Neuron (in vitro differentiated cells): Measurements from ENCODE around the gene IRF2.

Experiments
- H2AFZ ChIP-seq: one replicate; pipeline ENCODE4 v1.6.1; 2013; ENCODE audit warnings: low read depth, mild to moderate bottlenecking, inconsistent platforms, low read length, moderate library complexity
- H3K27me3 ChIP-seq: one replicate; pipeline ENCODE4 v1.6.1; 2013; ENCODE audit warnings: low read length; ENCODE audit not compliant: insufficient read depth
- H3K36me3 ChIP-seq: one replicate; pipeline ENCODE4 v1.6.1; 2013; ENCODE audit warnings: low read length; ENCODE audit not compliant: insufficient read depth
- H3K4me1 ChIP-seq: one replicate; pipeline ENCODE4 v1.6.1; 2013; ENCODE audit warnings: low read length; ENCODE audit not compliant: insufficient read depth
- H3K4me3 ChIP-seq: 2 replicates; pipeline ENCODE4 v1.5.1; 2013; ENCODE audit warnings: mild to moderate bottlenecking, low read length, moderate library complexity
- H3K9me3 ChIP-seq: one replicate; pipeline ENCODE4 v1.6.1; 2013; ENCODE audit warnings: low read length

Gene IRF2

GRCh38 chr4:184470785-184471110 is 3.6 kb downstream of the IRF2 start:
- Histone ChIP-seq H3K4me3 (no peak overlapping the region), H3K9me3 (no peaks in the 10 kb centered on the region), H2AFZ (no peak overlapping the region), H3K27me3 (no peaks in the 10 kb centered on the region), H3K4me1 (peaks cover 24% of the 10 kb centered on the region), H3K36me3 (no peaks in the 10 kb centered on the region)

DNA sequence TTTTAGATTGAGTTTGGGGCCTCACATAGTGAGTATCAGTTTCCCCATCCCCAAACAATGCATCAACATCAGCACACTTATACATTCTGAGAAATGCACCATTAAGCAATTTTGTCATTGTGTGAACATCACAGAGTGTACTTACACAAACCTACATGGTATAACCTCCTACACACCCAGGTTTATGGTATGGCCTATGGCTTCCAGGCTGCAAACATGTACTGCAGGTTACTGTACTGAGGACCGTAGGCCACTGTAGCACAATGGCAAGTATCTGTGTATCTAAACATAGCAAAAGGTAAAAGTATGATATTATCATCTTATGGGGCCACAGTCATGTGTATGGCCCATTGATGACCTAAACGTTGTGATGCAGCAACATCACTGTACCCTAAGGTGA is 7.7 kb downstream of the IRF2 start:
- Histone ChIP-seq H3K4me3 (no peak overlapping the region), H3K36me3 (no peaks in the 10 kb centered on the region), H3K4me1 (peaks cover 12% of the 10 kb centered on the region), H2AFZ (no peak overlapping the region), H3K27me3 (no peaks in the 10 kb centered on the region), H3K9me3 (no peaks in the 10 kb centered on the region)

DNA sequence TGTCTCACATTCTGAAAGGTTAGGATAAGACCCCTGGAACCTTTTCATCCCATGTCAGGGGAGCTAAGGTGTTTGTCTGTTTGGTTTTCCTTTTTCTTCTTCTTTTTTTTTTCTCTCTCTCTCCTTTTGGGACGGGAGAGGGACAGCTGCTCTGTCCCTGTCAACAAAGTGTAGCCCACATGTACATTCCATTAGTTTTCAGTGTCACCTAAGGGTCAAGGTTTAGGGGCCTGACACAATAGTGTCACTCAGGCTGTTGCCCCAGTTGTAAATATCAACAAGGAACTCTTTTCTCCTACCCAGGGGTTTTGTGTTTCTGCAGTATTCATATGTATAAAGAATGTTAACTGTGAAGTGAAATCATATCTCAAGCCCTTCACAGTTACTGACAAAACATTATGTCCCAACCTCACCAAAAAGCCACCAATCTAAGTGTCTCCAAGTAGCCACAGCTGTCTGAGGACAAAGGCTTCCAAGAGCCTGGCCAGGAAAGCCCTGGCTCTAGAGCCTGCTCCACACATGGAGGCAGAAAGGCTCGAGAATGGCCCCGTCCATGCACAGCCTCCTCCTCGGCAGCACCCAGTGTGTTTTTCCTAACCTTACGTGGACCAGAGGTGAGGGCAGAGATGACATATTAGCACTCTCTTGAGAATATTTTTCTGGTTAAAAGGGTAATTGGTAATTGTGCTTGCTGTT is 9.4 kb downstream of the IRF2 start:
- H3K4me1 ChIP-seq = no peaks in the 10 kb centered on the region
- H3K36me3 ChIP-seq = no peaks in the 10 kb centered on the region
- H3K27me3 ChIP-seq = no peaks in the 10 kb centered on the region
- H3K9me3 ChIP-seq = no peaks in the 10 kb centered on the region
- H2AFZ ChIP-seq = no peak overlapping the region
- no peak overlapping the region for H3K4me3 ChIP-seq

DNA sequence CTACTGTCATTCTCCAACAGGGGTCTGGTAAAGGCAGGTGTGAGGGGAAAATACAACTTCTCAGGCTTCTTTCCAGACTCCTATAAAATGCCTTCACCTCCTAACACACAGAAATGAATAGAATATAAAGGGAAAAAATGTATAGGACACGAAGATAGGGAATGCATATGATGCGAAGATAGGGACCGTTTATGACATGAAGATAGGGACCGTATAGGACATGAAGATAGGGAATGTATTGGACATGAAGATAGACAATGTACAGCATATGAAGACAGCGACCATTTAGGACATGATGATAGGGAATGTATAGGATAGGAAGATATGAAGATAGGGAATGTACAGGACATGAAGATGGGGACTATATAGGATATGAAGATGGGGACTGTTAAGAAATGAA is 10.5 kb downstream of the IRF2 start:
- Histone ChIP-seq H3K4me3 (no peak overlapping the region), H3K36me3 (no peaks in the 10 kb centered on the region), H3K4me1 (no peaks in the 10 kb centered on the region), H3K27me3 (no peaks in the 10 kb centered on the region), H2AFZ (no peak overlapping the region), H3K9me3 (no peaks in the 10 kb centered on the region)

- no peak overlapping the region for H3K4me3 ChIP-seq
- H3K27me3 ChIP-seq = no peaks in the 10 kb centered on the region
- no peaks in the 10 kb centered on the region for H3K9me3 ChIP-seq
- no peaks in the 10 kb centered on the region for H3K4me1 ChIP-seq
- no peak overlapping the region for H2AFZ ChIP-seq
- no peaks in the 10 kb centered on the region for H3K36me3 ChIP-seq
These were observed 11.2 kb downstream of the IRF2 start for GRCh38 chr4:184463158-184463557.

DNA sequence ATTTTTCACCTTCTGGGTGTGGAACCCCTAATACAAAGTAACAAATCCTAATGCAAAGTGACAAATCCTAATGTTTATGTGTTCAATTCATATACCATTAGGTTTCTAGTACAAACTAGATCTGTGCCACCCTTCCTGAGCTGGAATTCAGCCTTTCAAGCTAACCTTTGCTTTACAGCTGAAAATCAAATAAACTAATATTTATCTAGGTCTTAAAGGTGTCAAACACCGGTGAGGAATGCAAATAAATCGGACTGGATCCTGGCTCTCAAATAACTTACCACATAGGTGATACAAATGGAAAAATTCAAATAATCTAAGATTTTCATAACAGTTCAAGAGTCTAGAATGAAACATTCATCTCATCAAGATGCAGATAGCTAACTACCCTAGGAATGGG is 11.6 kb downstream of the IRF2 start:
- H3K27me3 ChIP-seq = no peaks in the 10 kb centered on the region
- no peak overlapping the region for H2AFZ ChIP-seq
- H3K9me3 ChIP-seq = no peaks in the 10 kb centered on the region
- no peaks in the 10 kb centered on the region for H3K4me1 ChIP-seq
- no peaks in the 10 kb centered on the region for H3K36me3 ChIP-seq
- no peak overlapping the region for H3K4me3 ChIP-seq

- H3K9me3 ChIP-seq = no peaks in the 10 kb centered on the region
- H2AFZ ChIP-seq = no peak overlapping the region
- H3K36me3 ChIP-seq = no peaks in the 10 kb centered on the region
- H3K4me3 ChIP-seq = no peak overlapping the region
- H3K4me1 ChIP-seq = no peaks in the 10 kb centered on the region
- H3K27me3 ChIP-seq = no peaks in the 10 kb centered on the region
These were observed 12.5 kb downstream of the IRF2 start for GRCh38 chr4:184461711-184462441.

- no peaks in the 10 kb centered on the region for H3K4me1 ChIP-seq
- H3K36me3 ChIP-seq = no peaks in the 10 kb centered on the region
- H3K9me3 ChIP-seq = no peaks in the 10 kb centered on the region
- H3K27me3 ChIP-seq = no peaks in the 10 kb centered on the region
- no peak overlapping the region for H3K4me3 ChIP-seq
- no peak overlapping the region for H2AFZ ChIP-seq
These were observed 13.7 kb downstream of the IRF2 start for GRCh38 chr4:184460499-184461285.

- no peak overlapping the region for H2AFZ ChIP-seq
- no peaks in the 10 kb centered on the region for H3K27me3 ChIP-seq
- no peaks in the 10 kb centered on the region for H3K9me3 ChIP-seq
- H3K4me1 ChIP-seq = no peaks in the 10 kb centered on the region
- no peak overlapping the region for H3K4me3 ChIP-seq
- no peaks in the 10 kb centered on the region for H3K36me3 ChIP-seq
These were observed 14.9 kb downstream of the IRF2 start for GRCh38 chr4:184459413-184459812.

GRCh38 chr4:184457535-184458249 is 16.7 kb downstream of the IRF2 start:
- Histone ChIP-seq H3K4me1 (peaks cover 10% of the 10 kb centered on the region), H3K27me3 (no peaks in the 10 kb centered on the region), H3K36me3 (no peaks in the 10 kb centered on the region), H2AFZ (no peak overlapping the region), H3K9me3 (no peaks in the 10 kb centered on the region), H3K4me3 (no peak overlapping the region)

- H3K9me3 ChIP-seq = no peaks in the 10 kb centered on the region
These were observed 18.0 kb downstream of the IRF2 start for GRCh38 chr4:184456337-184456736.

GRCh38 chr4:184455299-184455698 is 19.1 kb downstream of the IRF2 start:
- Histone ChIP-seq H3K36me3 (no peaks in the 10 kb centered on the region), H3K9me3 (no peaks in the 10 kb centered on the region), H3K4me3 (no peak overlapping the region), H3K4me1 (peaks cover 10% of the 10 kb centered on the region), H2AFZ (no peak overlapping the region), H3K27me3 (no peaks in the 10 kb centered on the region)

More at GRCh38 chr4:184456337-184456736, 18.0 kb downstream of the IRF2 start:
- Histone ChIP-seq H3K27me3 (no peaks in the 10 kb centered on the region), H3K36me3 (no peaks in the 10 kb centered on the region), H3K4me3 (no peak overlapping the region), H3K4me1 (peaks cover 10% of the 10 kb centered on the region), H2AFZ (no peak overlapping the region)
